Measurements from ENCODE around the gene MUC6. TPM values are rescaled to one million over a fixed set of nuclear protein-coding genes. Genes with fewer than 3 reads are reported as not detected.

MUC6 gene
- total RNA-seq, 2 donors from 2014 or later: not detected

- ATAC-seq (no peak), DNase-seq (no peak)
- intact Hi-C loops (cut with DNase I): no loop called here
Observed at GRCh38 chr11:1031121-1031899, 5.2 kb downstream of the MUC6 start.

- no peak for DNase-seq
- no peak for ATAC-seq
- intact Hi-C loops (cut with DNase I): no loop called here
Observed at GRCh38 chr11:1030556-1030955, 6.0 kb downstream of the MUC6 start.

GRCh38 chr11:1030086-1030485 lies 6.4 kb downstream of the MUC6 start:
- ATAC-seq (no peak), DNase-seq (no peak)
- intact Hi-C loops (cut with DNase I): no loop called here

- DNase-seq (no peak), ATAC-seq (no peak)
- intact Hi-C loops (cut with DNase I): no loop called here
Observed at GRCh38 chr11:1029654-1030053, 6.9 kb downstream of the MUC6 start.

GRCh38 chr11:1029051-1029450 lies 7.5 kb downstream of the MUC6 start:
- no peak for DNase-seq

GRCh38 chr11:1028616-1029015 lies 7.9 kb downstream of the MUC6 start:
- DNase-seq (no peak), ATAC-seq (no peak)
- intact Hi-C loops (cut with DNase I): no loop called here

More at GRCh38 chr11:1029051-1029450, 7.5 kb downstream of the MUC6 start:
- ATAC-seq: no peak
- intact Hi-C loops (cut with DNase I): no loop called here

GRCh38 chr11:1028291-1028540 lies 8.3 kb downstream of the MUC6 start:
- intact Hi-C loops (cut with DNase I): no loop called here
- DNase-seq (no peak), ATAC-seq (no peak)

GRCh38 chr11:1027483-1028290 lies 8.8 kb downstream of the MUC6 start:
- intact Hi-C loops (cut with DNase I): no loop called here
- ATAC-seq (no peak), DNase-seq (no peak)

GRCh38 chr11:1026641-1027482 lies 9.7 kb downstream of the MUC6 start:
- no peak for DNase-seq
- intact Hi-C loops (cut with DNase I): no loop called here
- no peak for ATAC-seq

GRCh38 chr11:1026163-1026450 lies 10.4 kb downstream of the MUC6 start:
- ATAC-seq: no peak

GRCh38 chr11:1025410-1026162 lies 10.9 kb downstream of the MUC6 start:
- no peak for DNase-seq
- intact Hi-C loops (cut with DNase I): no loop called here
- no peak for ATAC-seq

More at GRCh38 chr11:1026163-1026450, 10.4 kb downstream of the MUC6 start:
- DNase-seq: no peak
- intact Hi-C loops (cut with DNase I): no loop called here

GRCh38 chr11:1024597-1025409 lies 11.7 kb downstream of the MUC6 start:
- intact Hi-C loops (cut with DNase I): no loop called here
- ATAC-seq (no peak), DNase-seq (no peak)

GRCh38 chr11:1023811-1024596 lies 12.5 kb downstream of the MUC6 start:
- DNase-seq (no peak), ATAC-seq (no peak)
- intact Hi-C loops (cut with DNase I): no loop called here

- intact Hi-C loops (cut with DNase I): no loop called here
- DNase-seq (no peak), ATAC-seq (no peak)
Observed at GRCh38 chr11:1022908-1023810, 13.4 kb downstream of the MUC6 start.

- ATAC-seq (no peak), DNase-seq (peak; percentile 15)
- intact Hi-C loops (cut with DNase I): no loop called here
Observed at GRCh38 chr11:1022411-1022810, 14.1 kb downstream of the MUC6 start.

- ATAC-seq (no peak), DNase-seq (no peak)
- intact Hi-C loops (cut with DNase I): no loop called here
Observed at GRCh38 chr11:1020211-1020905, 16.2 kb downstream of the MUC6 start.
